HG02759 (cell line): ENCODE results near the gene HEXB.

Experiments used
- ATAC-seq: cut with Tn5 transposase; IDR thresholded peaks from one replicate; pipeline ENCODE4 v1.9.1; 2021; ENCODE audit warnings: mild to moderate bottlenecking, moderate library complexity; ENCODE audit not compliant: unreplicated experiment

HEXB gene

GRCh38 chr5:74684900-74685851, at the start of gene HEXB:
HEXB (plus strand) TSS chr5:74685233; CDS start chr5:74685261, 28 bp downstream.
- ATAC-seq: peak; percentile 83

GRCh38 chr5:74636149-74636548, 48.9 kb upstream of the HEXB start:
- ATAC-seq: no peak

- ATAC-seq: no peak
Observed at GRCh38 chr5:74636552-74636951, 48.5 kb upstream of the HEXB start.

- ATAC-seq: no peak
Observed at GRCh38 chr5:74638544-74638969, 46.5 kb upstream of the HEXB start.

GRCh38 chr5:74638970-74639806, 45.8 kb upstream of the HEXB start:
- peak; percentile 35 for ATAC-seq

GRCh38 chr5:74639807-74640449, 45.1 kb upstream of the HEXB start:
- peak; percentile 16 for ATAC-seq

GRCh38 chr5:74640450-74640953, 44.5 kb upstream of the HEXB start, which contains the start of gene ENC1:
ENC1 (minus strand) TSS chr5:74640728; CDS start chr5:74636485, 4,243 bp downstream.
- ATAC-seq: peak; percentile 76

- ATAC-seq: peak; percentile 19
Observed at GRCh38 chr5:74640954-74641734, 43.9 kb upstream of the HEXB start.

- ATAC-seq: no peak
Observed at GRCh38 chr5:74641735-74642542, 43.1 kb upstream of the HEXB start.

GRCh38 chr5:74642543-74642863, 42.5 kb upstream of the HEXB start:
- no peak for ATAC-seq

GRCh38 chr5:74643111-74643562, 41.9 kb upstream of the HEXB start:
- ATAC-seq: no peak

GRCh38 chr5:74647096-74647495, 37.9 kb upstream of the HEXB start:
- no peak for ATAC-seq

- peak; percentile 80 for ATAC-seq
Observed at GRCh38 chr5:74648835-74649293, 36.2 kb upstream of the HEXB start.

- no peak for ATAC-seq
Observed at GRCh38 chr5:74649421-74649973, 35.5 kb upstream of the HEXB start.

- no peak for ATAC-seq
Observed at GRCh38 chr5:74651710-74652109, 33.3 kb upstream of the HEXB start.

GRCh38 chr5:74652576-74652975, 32.5 kb upstream of the HEXB start:
- no peak for ATAC-seq

- ATAC-seq: no peak
Observed at GRCh38 chr5:74653991-74654390, 31.0 kb upstream of the HEXB start.

GRCh38 chr5:74655206-74655605, 29.8 kb upstream of the HEXB start:
- no peak for ATAC-seq

GRCh38 chr5:74655716-74656115, 29.3 kb upstream of the HEXB start:
- ATAC-seq: no peak
